B cell (primary cell): ENCODE results near the gene GATA3.

ENCODE experiments used
- CTCF ChIP-seq: fragments of 200-600 bp; IDR thresholded peaks from one replicate; pipeline ENCODE4 v1.8.0; 2022; ENCODE audit warnings: antibody characterized with exemption, mild to moderate bottlenecking
- EZH2 ChIP-seq: IDR thresholded peaks from 2 replicates; pipeline ENCODE4 v1.6.1; 2012; ENCODE audit warnings: borderline replicate concordance, low read depth, mild to moderate bottlenecking, moderate library complexity, low read length; ENCODE audit not compliant: insufficient read depth, poor library complexity, severe bottlenecking

GRCh38 chr10:8122611-8123369 is 68.3 kb downstream of the GATA3 start:
- TF ChIP-seq CTCF (no peak), EZH2 (no peak)
